ENCODE results near the gene SAT1. TPM values are rescaled to one million over a fixed set of nuclear protein-coding genes. Genes with fewer than 3 reads are reported as not detected.

SAT1 gene
- total RNA-seq, 1 experiment from 2014 or later, result 55.2 TPM

DNA sequence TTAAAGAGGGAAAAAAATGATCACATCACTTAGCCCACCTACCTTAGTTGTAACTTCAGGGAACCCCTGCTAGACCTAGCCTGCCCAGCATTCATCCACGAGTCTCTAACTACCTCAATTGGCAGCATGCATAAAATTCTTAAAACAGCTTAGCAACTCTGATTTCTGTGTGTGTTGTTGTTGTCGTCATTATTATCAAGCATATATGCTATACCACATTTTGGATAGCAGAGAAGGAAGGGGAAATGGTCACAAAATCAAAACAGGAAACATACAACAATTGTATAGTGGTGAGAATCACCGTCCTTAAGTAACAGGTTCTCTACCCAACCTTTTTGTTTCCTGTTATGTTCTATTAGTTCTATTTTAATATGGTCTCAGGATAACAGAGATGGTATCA lies 37.2 kb upstream of the SAT1 start:
- H3K27ac ChIP-seq (ENCODE audit: insufficient read length, low read depth, low read length), result no peak overlapping the region
- no peak overlapping the region for H2AK5ac ChIP-seq (ENCODE audit: insufficient read length, low read length)
- H4K20me1 ChIP-seq (ENCODE audit: control insufficient read depth, insufficient read depth, insufficient read length), result no peaks in the 10 kb centered on the region
- no peak overlapping the region for H2BK5ac ChIP-seq (ENCODE audit: insufficient read length, low read length)
- H3K4me2 ChIP-seq (ENCODE audit: insufficient read depth, insufficient read length, low read length), result no peak overlapping the region
- no peak overlapping the region for H2AFZ ChIP-seq (ENCODE audit: low read length)
- Mint-ChIP-seq H3K36me3 (ENCODE audit: insufficient read depth in 1 of 3, low read depth in 3 of 3) (no peaks in the 10 kb centered on the region), H3K27ac (no peak overlapping the region), H3K9me3 (no peaks in the 10 kb centered on the region; a peak in 1 of 5 replicates), H3K4me3 (no peak overlapping the region), H3K27me3 (ENCODE audit: low read depth) (peaks cover 2% of the 10 kb centered on the region; the same call in 1 of the 2 replicates), H3K4me1 (peaks cover 9 to 10% of the 10 kb centered on the region in 2 experiments)
- WGBS (ENCODE audit: extremely low coverage, insufficient read length, low lambda C conversion rate), result no CpG with 5 or more reads among the region's 3 CpGs
- TF ChIP-seq, protein P1, sequence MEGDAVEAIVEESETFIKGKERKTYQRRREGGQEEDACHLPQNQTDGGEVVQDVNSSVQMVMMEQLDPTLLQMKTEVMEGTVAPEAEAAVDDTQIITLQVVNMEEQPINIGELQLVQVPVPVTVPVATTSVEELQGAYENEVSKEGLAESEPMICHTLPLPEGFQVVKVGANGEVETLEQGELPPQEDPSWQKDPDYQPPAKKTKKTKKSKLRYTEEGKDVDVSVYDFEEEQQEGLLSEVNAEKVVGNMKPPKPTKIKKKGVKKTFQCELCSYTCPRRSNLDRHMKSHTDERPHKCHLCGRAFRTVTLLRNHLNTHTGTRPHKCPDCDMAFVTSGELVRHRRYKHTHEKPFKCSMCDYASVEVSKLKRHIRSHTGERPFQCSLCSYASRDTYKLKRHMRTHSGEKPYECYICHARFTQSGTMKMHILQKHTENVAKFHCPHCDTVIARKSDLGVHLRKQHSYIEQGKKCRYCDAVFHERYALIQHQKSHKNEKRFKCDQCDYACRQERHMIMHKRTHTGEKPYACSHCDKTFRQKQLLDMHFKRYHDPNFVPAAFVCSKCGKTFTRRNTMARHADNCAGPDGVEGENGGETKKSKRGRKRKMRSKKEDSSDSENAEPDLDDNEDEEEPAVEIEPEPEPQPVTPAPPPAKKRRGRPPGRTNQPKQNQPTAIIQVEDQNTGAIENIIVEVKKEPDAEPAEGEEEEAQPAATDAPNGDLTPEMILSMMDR (conservative IDR thresholded peaks at IDR 0.05), result no peak
- H3K4me1 ChIP-seq (ENCODE audit: insufficient read depth, low read length), result no peaks in the 10 kb centered on the region; the same call in 1 of the 2 replicates
- H4K91ac ChIP-seq (ENCODE audit: insufficient read length, low read depth, low read length), result no peak overlapping the region
- no peak overlapping the region for H3K14ac ChIP-seq (ENCODE audit: insufficient read depth, low read length)
- H2BK15ac ChIP-seq (ENCODE audit: low read depth, low read length), result no peak overlapping the region
- H3K27me3 ChIP-seq (ENCODE audit: insufficient read depth, low read length), result no peaks in the 10 kb centered on the region
- no peak overlapping the region for H3K9ac ChIP-seq (ENCODE audit: extremely low read depth, insufficient read length, low read length)
- H3K23ac ChIP-seq (ENCODE audit: insufficient read length, low read depth, low read length), result no peak overlapping the region
- H3K18ac ChIP-seq (ENCODE audit: insufficient read length, low read depth, low read length), result no peak overlapping the region
- no peaks in the 10 kb centered on the region for H3K79me1 ChIP-seq (ENCODE audit: insufficient read depth, low read depth, low read length, poor library complexity, severe bottlenecking)
- no peaks in the 10 kb centered on the region for H3K9me3 ChIP-seq (ENCODE audit: control insufficient read depth, low read depth, low read length)
- no peak overlapping the region for H2BK20ac ChIP-seq (ENCODE audit: low read depth, low read length, poor library complexity, severe bottlenecking)
- H2BK120ac ChIP-seq (ENCODE audit: low read depth, low read length, poor library complexity, severe bottlenecking), result no peak overlapping the region
- peaks cover 7% of the 10 kb centered on the region; the same call in 1 of the 2 replicates for H3K79me2 ChIP-seq (ENCODE audit: insufficient read depth, low read length)
- H4K5ac ChIP-seq (ENCODE audit: insufficient read length, low read depth, low read length), result no peak overlapping the region
- H2BK12ac ChIP-seq (ENCODE audit: insufficient read length, low read depth, low read length), result no peak overlapping the region
- peaks cover 5% of the 10 kb centered on the region for H3K23me2 ChIP-seq (ENCODE audit: insufficient read length, low read depth, low read length, poor library complexity, severe bottlenecking)
- H3K4ac ChIP-seq (ENCODE audit: low read depth, low read length), result no peak overlapping the region
- no peak overlapping the region for H4K8ac ChIP-seq (replicated peaks; ENCODE audit: insufficient read length, low read depth, low read length)
- no peak overlapping the region for H3K56ac ChIP-seq (ENCODE audit: insufficient read length, low read depth, low read length)
- no peak for DNase-seq
- H3T11ph ChIP-seq (ENCODE audit: low read length), result no peak overlapping the region

All from H9 (cell line).